ENCODE measurements around the gene ESR2.

Gene ESR2

GRCh38 chr14:64265222-64265621, 28.9 kb downstream of the ESR2 start:
- no peak for DNase-seq

- no peak for DNase-seq
These were observed 33.8 kb downstream of the ESR2 start for GRCh38 chr14:64260418-64260817.

GRCh38 chr14:64255756-64256155, 38.4 kb downstream of the ESR2 start:
- no peak for DNase-seq

GRCh38 chr14:64253672-64254071, 40.5 kb downstream of the ESR2 start:
- DNase-seq = no peak

- DNase-seq = no peak
These were observed 44.8 kb downstream of the ESR2 start for GRCh38 chr14:64249363-64249762.

- no peak for DNase-seq
These were observed 45.5 kb downstream of the ESR2 start for GRCh38 chr14:64248689-64249088.

GRCh38 chr14:64247195-64247594, 47.0 kb downstream of the ESR2 start:
- no peak for DNase-seq

GRCh38 chr14:64246688-64247087, 47.5 kb downstream of the ESR2 start:
- no peak for DNase-seq

- DNase-seq = no peak
These were observed 48.7 kb downstream of the ESR2 start for GRCh38 chr14:64245491-64245890.

GRCh38 chr14:64244279-64244678, 49.9 kb downstream of the ESR2 start:
- DNase-seq = no peak

- no peak for DNase-seq
These were observed 55.5 kb downstream of the ESR2 start for GRCh38 chr14:64238631-64239030.

GRCh38 chr14:64238049-64238448, 56.1 kb downstream of the ESR2 start:
- DNase-seq = no peak

GRCh38 chr14:64235652-64236640, 58.2 kb downstream of the ESR2 start:
- DNase-seq = no peak

GRCh38 chr14:64234877-64235651, 59.1 kb downstream of the ESR2 start:
- DNase-seq = no peak

GRCh38 chr14:64233531-64234190, 60.5 kb downstream of the ESR2 start:
- no peak for DNase-seq

- DNase-seq = no peak
These were observed 61.2 kb downstream of the ESR2 start for GRCh38 chr14:64232944-64233343.

- peak; percentile 86 for DNase-seq
These were observed 61.9 kb downstream of the ESR2 start for GRCh38 chr14:64232095-64232838.

GRCh38 chr14:64229489-64229888, 64.7 kb downstream of the ESR2 start:
- no peak for DNase-seq

GRCh38 chr14:64227856-64228255, 66.3 kb downstream of the ESR2 start:
- no peak for DNase-seq

GRCh38 chr14:64225151-64225757, 68.9 kb downstream of the ESR2 start:
- no peak for DNase-seq

- no peak for DNase-seq
These were observed 72.7 kb downstream of the ESR2 start for GRCh38 chr14:64221391-64222003.

- no peak for DNase-seq
These were observed 73.7 kb downstream of the ESR2 start for GRCh38 chr14:64220466-64220865.

Measured in activated CD4-positive, alpha-beta T cell treated with anti-CD3 and anti-CD28 coated beads, Interleukin-10, Interleukin-2, amounts not matched to agents 100 ng/mL and 50 ng/mL, durations not matched to agents 16 hours and 8 hours (primary cell).